GM12873 (cell line): ENCODE results near the gene MACF1.

Source experiments
- CTCF ChIP-seq: IDR thresholded peaks from 2 replicates; pipeline ENCODE4 v1.5.1; 2012; ENCODE audit warnings: low read depth, mild to moderate bottlenecking, moderate library complexity, low read length, control low read depth; ENCODE audit not compliant: insufficient read depth; ENCODE audit errors: missing control alignments

The MACF1 gene

DNA sequence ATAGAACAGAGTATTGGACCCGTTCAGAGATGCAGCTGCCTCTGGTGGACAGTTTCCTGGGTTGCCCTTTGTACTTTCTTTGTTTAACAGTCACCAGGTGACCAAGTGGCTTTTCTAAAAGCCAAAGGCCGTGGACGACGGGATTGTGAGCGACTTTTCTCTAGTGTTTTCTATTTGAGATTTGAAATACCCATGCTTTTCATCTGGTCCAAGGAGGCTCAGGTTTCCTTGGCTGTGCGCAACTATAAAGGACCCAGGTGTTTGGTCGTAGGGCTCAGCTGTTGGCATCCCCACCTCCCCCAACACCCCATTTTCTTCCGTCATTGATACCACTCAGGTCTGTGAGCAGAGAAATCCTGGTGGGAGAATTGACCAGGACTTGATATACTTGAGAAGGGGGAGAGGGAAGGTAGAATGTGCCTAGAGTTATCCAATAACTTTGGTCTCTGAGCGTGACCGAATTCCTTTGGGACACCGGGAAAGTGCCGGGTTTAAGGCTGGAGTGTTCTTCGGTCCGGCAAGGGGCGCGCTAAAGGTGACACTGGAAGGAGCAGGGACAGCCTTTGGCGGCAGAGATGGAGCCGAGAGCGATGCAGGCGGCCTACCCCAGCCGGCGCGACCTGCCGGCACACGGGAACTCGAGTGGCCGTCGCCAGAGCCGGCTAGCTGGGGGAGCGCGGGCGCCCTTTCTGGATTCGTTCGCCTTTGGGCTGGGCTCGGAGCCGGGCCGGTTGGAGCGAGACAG, 203.6 kb downstream of the MACF1 start:
- no peak for TF ChIP-seq CTCF

GRCh38 chr1:39408641-39409054, 204.2 kb downstream of the MACF1 start:
- no peak for TF ChIP-seq CTCF

GRCh38 chr1:39409055-39409816, 204.7 kb downstream of the MACF1 start:
- TF ChIP-seq CTCF: no peak

DNA sequence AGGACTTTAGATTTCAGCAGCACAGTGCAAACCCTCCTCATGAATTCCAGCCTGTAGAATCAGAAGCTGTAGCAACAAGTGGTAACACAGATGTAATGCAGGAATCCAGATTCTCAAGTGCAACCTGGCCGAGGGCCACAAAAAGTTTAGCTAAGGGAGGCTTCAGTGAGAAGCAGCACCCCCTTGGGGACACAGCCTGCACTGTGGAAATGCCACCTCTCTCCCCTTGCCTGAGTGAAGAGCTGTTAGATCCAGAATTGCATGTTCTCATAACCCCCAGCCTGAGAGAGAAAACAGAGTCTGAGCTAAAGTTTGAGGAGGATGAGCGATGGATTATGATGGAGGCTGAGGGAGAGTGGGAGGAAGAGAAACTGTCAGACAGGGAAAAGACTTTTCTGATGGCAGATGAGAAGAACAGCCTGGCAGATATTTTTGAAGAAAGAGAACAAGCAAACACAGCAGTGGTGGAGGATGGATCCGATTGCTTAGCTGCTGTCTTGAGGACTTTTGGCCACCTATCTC, 206.5 kb downstream of the MACF1 start:
- peak; percentile 84 for TF ChIP-seq CTCF

DNA sequence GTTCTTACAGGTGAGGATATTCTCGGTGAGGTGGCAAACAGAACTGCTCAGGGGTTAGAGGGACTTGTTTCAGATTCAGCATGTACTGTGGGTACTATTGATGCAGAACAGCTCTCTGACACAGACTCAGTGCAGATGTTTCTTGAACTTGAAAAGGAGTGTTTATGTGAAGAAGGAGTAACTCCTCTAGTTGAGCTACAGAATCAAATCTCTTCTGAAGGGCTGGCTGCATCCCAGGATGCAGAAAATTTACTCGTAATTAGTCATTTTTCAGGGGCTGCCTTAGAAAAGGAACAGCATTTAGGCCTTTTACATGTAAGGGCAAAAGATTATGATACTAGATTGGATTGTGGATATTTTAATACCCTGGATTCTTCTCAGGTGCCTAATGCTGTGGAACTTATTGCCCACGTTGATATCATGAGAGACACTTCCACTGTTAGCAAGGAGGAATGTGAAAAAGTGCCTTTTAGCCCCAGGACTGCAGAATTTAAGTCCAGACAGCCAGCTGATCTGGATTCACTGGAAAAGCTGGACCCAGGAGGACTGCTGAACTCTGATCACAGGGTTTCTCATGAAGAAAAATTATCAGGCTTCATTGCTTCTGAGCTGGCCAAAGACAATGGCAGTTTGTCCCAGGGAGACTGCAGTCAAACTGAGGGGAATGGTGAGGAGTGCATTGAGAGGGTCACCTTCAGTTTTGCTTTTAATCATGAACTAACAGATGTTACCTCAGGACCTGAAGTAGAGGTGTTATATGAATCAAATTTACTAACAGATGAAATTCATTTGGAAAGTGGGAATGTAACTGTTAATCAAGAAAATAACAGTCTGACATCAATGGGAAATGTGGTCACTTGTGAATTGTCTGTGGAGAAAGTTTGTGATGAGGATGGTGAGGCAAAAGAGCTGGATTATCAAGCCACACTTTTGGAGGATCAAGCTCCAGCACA, 207.3 kb downstream of the MACF1 start:
- no peak for TF ChIP-seq CTCF

GRCh38 chr1:39412892-39413291, 208.4 kb downstream of the MACF1 start:
- no peak for TF ChIP-seq CTCF
